Muscle layer of colon (tissue), 2 donors: ENCODE results near the gene MRPS26.
A peak's percentile ranks its signal among the peaks of the same experiment; 100 is the strongest.
"Not testable (repeated sequence)": the region's sequence is repeated elsewhere in the genome, so short reads cannot be mapped to it uniquely, and the experiment has no call there.

Experiments
- H3K27ac ChIP-seq: one replicate; pipeline ENCODE4 v1.7.0; 2013; ENCODE audit warnings: low read depth, mild to moderate bottlenecking, low read length, moderate library complexity
- H3K27me3 ChIP-seq, 2 donors: one replicate each; pipeline ENCODE4 v1.7.0; 2013; ENCODE audit warnings: low read length in 2 of 2, mild to moderate bottlenecking in 2 of 2; ENCODE audit not compliant: insufficient read depth in 2 of 2, control insufficient read depth in 1 of 2
- H3K36me3 ChIP-seq: one replicate; pipeline ENCODE4 v1.7.0; 2013; ENCODE audit warnings: mild to moderate bottlenecking, low read length; ENCODE audit not compliant: insufficient read depth
- H3K4me1 ChIP-seq: one replicate; pipeline ENCODE4 v1.7.0; 2013; ENCODE audit warnings: mild to moderate bottlenecking, low read length; ENCODE audit not compliant: insufficient read depth
- H3K4me3 ChIP-seq, 2 donors: one replicate each; pipeline ENCODE4 v1.7.0; 2013; ENCODE audit warnings: low read length in 2 of 2, low read depth in 1 of 2, mild to moderate bottlenecking in 1 of 2, moderate library complexity in 1 of 2
- H3K9ac ChIP-seq: one replicate; pipeline ENCODE4 v1.7.0; 2013; ENCODE audit warnings: low read length
- H3K9me3 ChIP-seq: one replicate; pipeline ENCODE4 v1.7.0; 2013; ENCODE audit warnings: mild to moderate bottlenecking, low read length
- donor health status: abdominal sarcoma.
- donor health status: Adenocarcinoma of cecum.

The MRPS26 gene

DNA sequence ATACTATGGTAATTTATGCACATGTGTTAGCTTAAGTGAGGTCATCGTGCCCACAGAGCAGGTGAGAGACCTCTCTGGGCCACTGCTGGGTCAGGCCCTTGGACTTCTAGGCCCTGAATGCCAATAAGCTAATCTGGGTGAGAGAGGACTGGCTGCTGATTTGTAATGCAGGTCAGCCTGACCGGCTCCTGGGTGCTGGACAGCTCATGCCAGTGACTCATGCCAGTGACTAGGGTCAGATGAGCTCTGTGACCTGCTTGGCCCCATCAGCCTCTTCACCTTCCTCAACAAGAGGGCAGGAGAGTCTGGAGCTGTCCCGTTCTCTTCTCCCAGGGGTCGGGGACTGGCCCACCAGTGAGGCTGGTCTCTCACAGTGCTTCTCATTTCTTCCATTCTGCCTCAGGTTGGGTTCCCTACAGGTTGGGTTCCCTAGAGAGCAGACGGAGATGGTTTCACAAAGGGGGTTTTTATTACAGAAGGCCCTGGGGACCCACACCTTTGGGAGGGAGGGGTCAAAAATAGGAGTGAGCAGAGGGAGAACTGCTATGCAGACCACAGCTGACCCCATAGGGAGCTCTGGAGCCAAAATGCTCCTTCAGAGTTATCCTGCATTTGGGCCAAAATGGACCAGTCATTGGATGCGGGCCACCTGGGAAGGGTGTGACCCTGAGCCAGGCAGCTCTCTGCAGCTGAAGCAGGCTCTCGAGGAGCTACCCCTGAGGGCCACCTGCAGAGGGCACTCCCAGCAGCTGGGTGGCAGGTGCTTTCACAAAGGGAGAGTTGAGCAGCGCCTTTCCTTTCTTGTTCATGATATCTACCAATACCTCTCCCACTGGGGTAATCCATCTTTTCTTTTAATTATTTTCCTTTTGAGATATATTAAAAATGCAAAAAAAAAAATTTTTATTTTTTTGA lies 23.4 kb downstream of the MRPS26 start:
- Histone ChIP-seq H3K9ac (no peak overlapping the region), H3K4me3 (no peak overlapping the region), H3K27me3 (peaks cover 0 to 26% of the 10 kb centered on the region in 2 donors)

DNA sequence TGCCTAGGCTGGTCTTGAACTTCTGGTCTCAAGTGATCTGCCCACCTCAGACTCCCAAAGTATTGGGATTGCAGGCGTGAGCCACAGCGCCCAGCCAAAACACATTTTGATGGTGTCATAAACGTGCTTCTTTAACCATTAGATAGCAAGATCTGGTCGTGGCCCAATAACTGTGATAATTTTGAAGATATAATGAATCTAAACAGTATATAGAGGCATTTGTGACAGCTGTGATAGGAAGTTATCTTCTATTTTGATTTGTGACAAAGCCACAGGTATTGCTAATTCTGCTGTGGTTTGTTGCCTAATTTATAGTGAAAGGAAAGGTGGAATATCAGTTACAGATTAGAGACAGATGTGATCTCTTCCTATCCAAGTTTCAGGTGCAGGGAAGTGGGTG lies 24.9 kb downstream of the MRPS26 start:
- Histone ChIP-seq H3K4me1 (no peaks in the 10 kb centered on the region), H3K9ac (no peak overlapping the region), H3K4me3 (no peak overlapping the region), H3K27me3 (peaks cover 0 to 26% of the 10 kb centered on the region in 2 donors), H3K36me3 (no peaks in the 10 kb centered on the region), H3K27ac (no peak overlapping the region), H3K9me3 (no peaks in the 10 kb centered on the region)

More for the DNA sequence above, 23.4 kb downstream of the MRPS26 start:
- no peaks in the 10 kb centered on the region for H3K4me1 ChIP-seq
- H3K27ac ChIP-seq, result no peak overlapping the region
- no peaks in the 10 kb centered on the region for H3K9me3 ChIP-seq
- H3K36me3 ChIP-seq, result no peaks in the 10 kb centered on the region

- Histone ChIP-seq H3K9me3 (no peaks in the 10 kb centered on the region), H3K27ac (no peak overlapping the region), H3K27me3 (peaks cover 0 to 26% of the 10 kb centered on the region in 2 donors), H3K36me3 (no peaks in the 10 kb centered on the region), H3K9ac (no peak overlapping the region), H3K4me1 (no peaks in the 10 kb centered on the region), H3K4me3 (peak overlapping the region in 1 of 2 donors; percentile 27)
Observed at GRCh38 chr20:3071266-3071609, 25.4 kb downstream of the MRPS26 start.

DNA sequence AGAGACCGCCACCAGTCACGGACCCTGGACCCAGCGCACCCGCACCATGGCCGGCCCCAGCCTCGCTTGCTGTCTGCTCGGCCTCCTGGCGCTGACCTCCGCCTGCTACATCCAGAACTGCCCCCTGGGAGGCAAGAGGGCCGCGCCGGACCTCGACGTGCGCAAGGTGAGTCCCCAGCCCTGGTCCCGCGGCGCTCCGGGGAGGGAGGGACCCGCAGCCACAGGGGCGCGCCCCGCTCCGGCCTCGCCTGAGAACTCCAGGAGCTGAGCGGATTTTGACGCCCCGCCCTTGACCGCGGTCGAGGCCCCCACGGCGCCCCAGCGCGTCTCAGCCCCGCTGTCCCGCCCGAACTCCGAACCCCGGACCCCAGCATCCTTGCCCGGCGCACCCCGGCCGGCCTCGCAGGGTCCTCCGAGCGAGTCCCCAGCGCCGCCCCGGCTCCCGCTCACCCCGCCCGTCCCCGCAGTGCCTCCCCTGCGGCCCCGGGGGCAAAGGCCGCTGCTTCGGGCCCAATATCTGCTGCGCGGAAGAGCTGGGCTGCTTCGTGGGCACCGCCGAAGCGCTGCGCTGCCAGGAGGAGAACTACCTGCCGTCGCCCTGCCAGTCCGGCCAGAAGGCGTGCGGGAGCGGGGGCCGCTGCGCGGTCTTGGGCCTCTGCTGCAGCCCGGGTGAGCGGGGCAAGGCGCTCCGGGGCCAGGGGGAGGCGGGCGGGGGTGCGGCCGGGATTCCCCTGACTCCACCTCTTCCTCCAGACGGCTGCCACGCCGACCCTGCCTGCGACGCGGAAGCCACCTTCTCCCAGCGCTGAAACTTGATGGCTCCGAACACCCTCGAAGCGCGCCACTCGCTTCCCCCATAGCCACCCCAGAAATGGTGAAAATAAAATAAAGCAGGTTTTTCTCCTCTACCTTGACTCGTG lies 26.0 kb downstream of the MRPS26 start, which contains the start of gene OXT:
TSS of gene OXT (plus strand) at position 11 of the 920 bp plus-strand sequence. CDS start at position 47, 36 bp downstream.
- Histone ChIP-seq H3K4me1 (no peaks in the 10 kb centered on the region), H3K4me3 (peak within 1 kb of the TSS in 1 of 2 donors; percentile 32), H3K9ac (no peak within 1 kb of the TSS), H3K9me3 (no peaks in the 10 kb centered on the region), H3K36me3 (no peaks in the 10 kb centered on the region), H3K27me3 (peaks cover 0 to 26% of the 10 kb centered on the region in 2 donors), H3K27ac (no peak within 1 kb of the TSS)

GRCh38 chr20:3072530-3073250 lies 26.8 kb downstream of the MRPS26 start:
- Histone ChIP-seq H3K9ac (no peak overlapping the region), H3K4me3 (peak overlapping the region in 1 of 2 donors; percentile 32), H3K27me3 (peaks cover 0 to 26% of the 10 kb centered on the region in 2 donors), H3K4me1 (no peaks in the 10 kb centered on the region), H3K9me3 (no peaks in the 10 kb centered on the region), H3K27ac (no peak overlapping the region), H3K36me3 (no peaks in the 10 kb centered on the region)

DNA sequence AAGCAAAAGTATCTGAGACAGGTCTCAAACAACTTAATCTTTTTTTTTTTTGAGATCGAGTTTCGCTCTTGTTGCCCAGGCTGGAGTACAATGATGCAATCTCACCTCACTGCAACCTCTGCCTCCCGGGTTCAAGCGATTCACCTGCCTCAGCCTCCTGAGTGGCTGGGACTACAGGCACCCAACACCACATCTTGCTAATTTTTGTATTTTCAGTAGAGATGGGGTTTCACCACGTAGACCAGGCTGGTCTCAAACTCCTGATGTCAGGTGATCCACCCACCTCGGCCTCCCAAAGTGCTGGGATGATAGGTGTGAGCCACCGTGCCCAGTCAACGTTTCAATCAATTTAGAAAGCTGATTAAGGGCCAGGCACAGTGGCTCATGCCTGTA lies 27.4 kb downstream of the MRPS26 start:
- not testable (repeated sequence) for H3K9me3 ChIP-seq, H3K4me3 ChIP-seq, H3K9ac ChIP-seq, H3K36me3 ChIP-seq, H3K4me1 ChIP-seq, H3K27ac ChIP-seq
- peaks cover 0 to 26% of the 10 kb centered on the region in 2 donors for H3K27me3 ChIP-seq

DNA sequence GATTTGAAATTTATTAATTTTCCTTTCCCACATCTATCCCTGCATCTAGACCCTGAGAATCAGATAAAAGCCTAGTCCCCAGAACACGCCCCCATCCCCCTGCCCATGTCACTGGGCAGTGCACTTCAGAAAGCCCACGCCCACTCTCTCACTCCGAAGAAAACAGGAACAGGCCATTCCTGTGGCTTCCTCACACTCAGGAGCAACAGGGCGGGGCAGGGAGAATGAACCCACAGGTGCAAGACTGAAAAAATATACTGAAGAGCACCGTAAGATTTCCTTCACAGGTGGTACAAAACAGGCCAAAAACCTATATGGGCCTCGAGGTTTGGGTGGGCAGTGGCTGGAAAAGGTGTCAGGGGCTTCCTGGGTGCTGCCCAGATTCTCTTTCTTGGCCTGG lies 29.0 kb downstream of the MRPS26 start:
- H3K36me3 ChIP-seq, result no peaks in the 10 kb centered on the region
- H3K9me3 ChIP-seq, result no peaks in the 10 kb centered on the region
- H3K4me3 ChIP-seq, result no peak overlapping the region
- H3K9ac ChIP-seq, result no peak overlapping the region
- H3K27me3 ChIP-seq, result peaks cover 0 to 26% of the 10 kb centered on the region in 2 donors
- no peaks in the 10 kb centered on the region for H3K4me1 ChIP-seq
- H3K27ac ChIP-seq, result no peak overlapping the region

DNA sequence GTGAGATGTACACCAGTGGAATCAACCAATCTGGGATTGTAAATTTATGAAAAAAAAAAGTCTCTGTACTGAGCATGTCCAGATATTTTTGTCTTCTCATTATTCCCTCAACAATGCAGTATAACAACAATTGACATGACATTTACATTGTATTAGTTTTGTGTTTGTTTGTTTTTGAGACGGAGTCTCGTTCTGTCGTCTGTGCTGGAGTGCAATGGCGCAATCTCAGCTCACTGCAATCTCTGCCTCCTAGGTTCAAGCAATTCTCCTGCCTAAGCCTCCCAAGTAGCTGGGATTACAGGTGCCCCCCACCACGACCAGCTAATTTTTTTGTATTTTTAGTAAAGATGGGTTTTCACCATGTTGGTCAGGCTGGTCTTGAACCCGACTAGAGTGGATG lies 29.5 kb downstream of the MRPS26 start:
- H3K9ac ChIP-seq, H3K27ac ChIP-seq, H3K4me3 ChIP-seq, H3K36me3 ChIP-seq, H3K9me3 ChIP-seq, H3K4me1 ChIP-seq: not testable (repeated sequence)
- H3K27me3 ChIP-seq, result peaks cover 0 to 26% of the 10 kb centered on the region in 2 donors

- H3K36me3 ChIP-seq, result no peaks in the 10 kb centered on the region
- H3K27ac ChIP-seq, result no peak overlapping the region
- no peak overlapping the region for H3K9ac ChIP-seq
- no peak overlapping the region for H3K4me3 ChIP-seq
- no peaks in the 10 kb centered on the region for H3K9me3 ChIP-seq
- H3K4me1 ChIP-seq, result no peaks in the 10 kb centered on the region
- H3K27me3 ChIP-seq, result peaks cover 11 to 21% of the 10 kb centered on the region in 2 donors
Observed at GRCh38 chr20:3077618-3078134, 31.8 kb downstream of the MRPS26 start.

DNA sequence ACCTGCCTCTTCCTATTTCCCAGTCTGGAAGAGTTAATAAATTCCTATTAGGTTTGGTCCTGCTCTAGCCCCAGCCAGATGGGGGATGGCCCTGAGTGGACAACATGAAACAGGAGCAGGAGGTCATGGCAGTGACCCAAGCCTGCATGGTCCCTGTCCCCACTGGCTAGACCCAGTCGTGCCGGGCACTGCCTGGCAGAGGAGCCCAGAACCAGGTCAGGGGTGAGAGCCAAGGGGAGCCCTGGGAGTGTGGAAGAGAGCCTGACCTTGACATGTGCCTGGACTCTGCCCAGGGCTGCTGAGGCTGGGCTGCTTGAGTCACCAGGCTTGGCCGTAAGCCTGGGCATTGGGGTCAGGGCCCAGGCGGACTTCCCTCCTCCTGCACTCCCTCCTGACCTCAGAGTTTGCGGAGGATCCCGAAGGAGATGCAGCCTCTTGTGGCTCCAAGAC lies 35.1 kb downstream of the MRPS26 start:
- Histone ChIP-seq H3K4me1 (no peaks in the 10 kb centered on the region), H3K9me3 (no peaks in the 10 kb centered on the region), H3K36me3 (no peaks in the 10 kb centered on the region), H3K4me3 (no peak overlapping the region), H3K9ac (no peak overlapping the region), H3K27me3 (peaks cover 11 to 36% of the 10 kb centered on the region in 2 donors), H3K27ac (no peak overlapping the region)
